CD4-positive, alpha-beta T cell treated with Interferon alpha-2 for 1 hour (primary cell): Measurements from ENCODE around the gene MRPS25.

Experiments used
- DNase-seq, 2 donors: peaks; one replicate each; pipeline ENCODE4 v3.0.0-alpha.2; 2020 to 2022

Gene MRPS25

DNA sequence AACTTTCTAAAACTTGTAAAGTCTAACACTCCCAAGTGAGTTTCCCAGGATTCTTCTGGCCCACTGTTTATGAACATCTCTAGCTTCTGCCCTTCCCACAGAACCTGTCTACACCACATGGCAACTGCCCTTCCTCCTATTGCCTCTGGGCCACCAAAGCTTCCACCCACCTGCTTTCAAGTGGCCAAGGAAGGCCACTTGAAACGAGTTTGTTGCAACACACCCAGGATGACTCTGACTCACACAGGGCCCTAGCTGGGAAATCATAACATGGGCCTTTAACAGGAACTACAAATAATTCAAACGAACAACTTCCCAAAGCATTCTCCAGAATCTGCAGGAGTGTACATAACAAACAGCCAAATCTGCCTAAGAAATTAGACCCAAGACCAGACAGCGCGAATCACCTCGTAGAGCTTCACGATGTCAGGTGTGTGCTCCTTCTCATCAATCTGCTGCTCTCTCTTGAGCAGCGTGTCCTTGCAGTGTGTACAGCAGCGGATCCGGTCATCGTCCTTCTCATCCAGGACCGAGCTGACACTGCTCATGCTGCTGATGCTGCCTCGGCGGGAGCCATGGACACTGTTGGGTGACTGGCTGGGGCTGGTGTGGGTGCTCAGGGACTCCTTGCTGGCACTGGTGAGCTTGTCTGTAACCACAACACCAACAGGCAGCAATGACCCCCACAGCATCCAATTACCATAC lies 17.0 kb upstream of the MRPS25 start:
- DNase-seq, result no peak

DNA sequence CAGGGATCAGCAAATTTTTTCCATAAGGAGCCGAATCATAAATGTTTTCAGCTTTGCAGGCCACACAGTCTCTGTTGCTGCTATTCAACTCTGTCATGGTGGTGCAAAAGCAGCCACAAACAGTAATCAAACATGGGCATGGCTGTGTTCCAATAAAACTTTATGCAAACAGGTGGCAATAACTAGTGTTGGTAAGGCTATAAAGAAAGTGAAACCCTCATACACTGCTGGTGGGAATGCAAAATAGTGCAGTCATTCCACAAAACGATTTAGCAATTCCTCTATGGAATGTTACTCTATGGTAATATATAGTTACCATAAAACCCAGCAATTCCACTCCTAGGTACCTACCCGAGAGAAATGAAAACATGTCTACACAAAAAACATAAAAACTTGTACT lies 14.0 kb upstream of the MRPS25 start:
- DNase-seq, result no peak

DNA sequence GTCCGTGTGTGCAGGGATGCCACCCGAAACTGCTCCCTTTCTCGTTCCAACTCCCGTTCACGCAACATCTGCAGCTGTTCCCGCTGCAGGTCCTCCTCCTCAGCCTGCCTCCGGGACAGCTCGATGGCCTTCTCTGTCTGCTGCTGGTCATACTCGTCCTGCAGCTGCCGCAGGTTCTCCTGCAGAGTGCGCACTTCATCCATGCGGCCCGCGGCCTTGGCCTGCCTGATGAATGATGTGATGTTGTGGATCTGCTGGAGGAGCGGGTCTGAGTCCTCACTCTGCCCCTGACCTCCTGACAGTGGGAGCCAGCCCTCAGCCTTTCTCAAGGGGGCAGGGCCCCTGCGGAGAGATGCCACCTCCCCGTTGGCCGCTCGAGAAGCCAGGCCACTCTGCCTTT lies 9.4 kb upstream of the MRPS25 start:
- DNase-seq, result no peak

DNA sequence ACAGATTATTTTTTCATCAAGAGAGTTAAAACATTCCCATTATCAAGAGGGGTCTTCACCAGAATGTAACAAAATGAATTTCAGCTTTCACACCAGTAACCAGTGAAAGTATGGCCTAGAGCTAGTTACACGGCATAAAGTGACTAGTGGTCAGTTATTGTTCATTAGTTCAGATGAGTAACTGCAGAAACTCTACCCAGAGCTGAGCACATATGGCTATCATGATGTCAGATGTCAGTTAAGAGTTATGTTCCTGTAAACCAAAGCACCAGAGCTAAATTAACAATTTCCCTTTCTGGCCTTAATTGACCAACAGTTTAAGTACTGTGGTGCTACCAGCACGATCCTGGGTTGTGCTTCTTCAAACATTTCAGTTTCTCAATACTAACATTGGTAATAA lies 6.6 kb upstream of the MRPS25 start:
- DNase-seq, result no peak

DNA sequence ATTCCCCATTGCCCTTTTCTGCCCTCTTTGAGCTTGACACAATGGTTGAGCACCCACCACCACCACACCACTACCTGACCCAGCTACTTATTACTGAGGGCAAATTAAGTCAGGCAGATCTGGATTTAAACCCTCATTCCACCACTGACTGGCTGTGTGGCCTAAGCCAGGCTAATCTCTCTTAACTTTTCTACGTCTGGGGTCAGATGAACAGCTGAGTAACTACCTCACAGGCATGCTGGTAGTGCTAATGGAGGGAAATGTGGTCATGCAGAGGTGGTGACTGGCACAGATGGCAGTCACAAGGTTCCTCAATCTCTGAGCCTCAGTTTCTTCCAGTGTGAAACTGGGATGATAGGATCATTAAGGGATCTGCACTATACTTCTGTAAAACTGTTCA lies 4.3 kb upstream of the MRPS25 start:
- DNase-seq, result no peak

DNA sequence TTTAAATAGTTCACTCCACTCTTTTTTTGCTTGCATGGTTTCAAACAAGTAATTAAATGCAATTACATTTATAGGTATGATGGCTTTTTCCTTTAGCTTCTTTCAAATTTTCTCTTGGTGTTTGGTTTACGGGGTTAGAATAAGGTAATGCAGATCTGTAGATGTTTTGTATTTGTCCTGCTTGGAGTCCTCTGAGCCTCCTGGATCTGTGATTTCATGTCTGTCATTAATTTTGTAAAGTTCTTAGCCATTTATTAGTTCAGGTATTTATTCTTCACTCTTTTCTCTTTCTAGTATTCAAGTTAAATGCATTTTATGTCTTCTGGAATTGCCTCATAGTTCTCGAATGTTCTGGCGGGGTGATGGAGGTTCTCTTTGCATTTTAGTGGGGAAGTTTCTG lies 1.4 kb upstream of the MRPS25 start:
- no peak for DNase-seq

DNA sequence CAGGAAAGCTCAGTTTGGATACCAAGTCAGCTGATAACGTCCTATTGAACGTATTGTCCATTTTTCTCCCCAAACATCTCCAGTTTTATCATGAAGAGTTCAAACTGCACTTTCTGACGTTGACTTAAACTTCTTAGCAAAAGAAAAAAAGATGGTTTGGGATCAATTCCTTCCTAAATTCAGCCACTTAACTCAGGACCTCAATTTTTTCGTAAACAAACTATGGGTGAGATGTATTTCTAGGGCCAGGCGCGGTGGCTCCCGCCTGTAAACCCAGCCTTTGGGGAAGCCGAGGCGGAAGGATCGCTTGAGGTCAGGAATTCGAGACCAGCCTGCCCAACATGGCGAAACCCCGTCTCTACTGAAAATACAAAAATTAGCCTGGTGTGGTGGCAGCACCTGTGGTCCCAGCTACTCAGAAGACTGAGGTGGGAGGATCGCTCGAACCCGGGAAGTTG lies 464 bp upstream of the MRPS25 start:
- no peak for DNase-seq

DNA sequence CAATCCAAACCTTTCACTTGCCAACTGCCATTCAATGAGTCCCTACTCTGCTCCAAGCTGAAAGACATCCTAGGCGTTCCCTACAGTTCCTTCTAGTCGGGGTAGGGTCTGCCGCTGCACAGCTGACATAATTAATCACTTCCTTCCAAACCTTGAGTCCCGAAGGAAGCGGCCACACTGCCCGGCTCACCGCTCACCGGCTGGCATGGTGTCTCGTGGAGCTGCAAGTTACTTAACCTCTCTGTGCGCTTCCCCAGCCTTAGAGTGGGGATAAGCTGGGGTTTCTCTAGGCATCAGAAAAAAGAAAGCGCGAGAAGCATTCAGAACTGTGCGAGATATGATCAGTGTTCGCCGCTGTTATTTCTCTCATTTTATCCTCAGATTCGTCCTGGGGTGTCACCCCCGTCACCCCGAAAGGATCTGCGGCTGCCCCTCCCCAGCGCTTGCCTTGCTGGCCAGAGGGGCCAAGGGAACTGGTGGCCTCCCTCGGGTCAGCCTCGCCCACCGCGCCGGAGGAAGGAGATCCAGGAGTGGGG lies 748 bp downstream of the MRPS25 start:
- no peak for DNase-seq

DNA sequence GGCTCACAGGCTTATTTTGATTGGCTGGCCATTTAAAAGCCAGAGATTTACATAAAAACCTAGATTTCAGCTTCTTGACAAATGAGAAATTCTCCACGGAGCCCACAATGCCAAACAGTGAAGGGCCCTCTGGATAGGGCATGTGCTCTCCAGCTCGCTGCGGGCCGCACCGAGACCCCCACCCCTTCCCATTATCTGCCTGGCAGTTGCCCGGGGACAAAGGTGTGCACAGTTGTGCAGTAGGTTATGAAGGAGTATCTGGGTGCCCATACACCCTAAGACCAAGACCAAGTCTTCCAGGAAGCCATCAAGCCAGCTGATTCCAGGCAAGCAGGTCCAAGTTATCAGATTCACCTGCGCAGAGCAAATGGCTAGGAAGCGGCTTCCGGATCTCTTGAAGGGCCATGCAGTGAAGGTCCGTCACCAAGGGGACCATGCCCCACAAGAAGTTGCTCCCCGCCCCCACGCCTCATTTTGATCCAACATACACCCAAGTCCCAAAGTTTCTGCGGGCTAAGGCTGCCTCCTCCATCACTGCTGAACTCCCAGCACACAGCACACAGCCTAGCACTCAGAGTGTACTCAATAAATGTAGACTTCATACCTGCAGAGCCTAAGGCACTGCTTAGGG lies 1.3 kb downstream of the MRPS25 start:
- no peak for DNase-seq

DNA sequence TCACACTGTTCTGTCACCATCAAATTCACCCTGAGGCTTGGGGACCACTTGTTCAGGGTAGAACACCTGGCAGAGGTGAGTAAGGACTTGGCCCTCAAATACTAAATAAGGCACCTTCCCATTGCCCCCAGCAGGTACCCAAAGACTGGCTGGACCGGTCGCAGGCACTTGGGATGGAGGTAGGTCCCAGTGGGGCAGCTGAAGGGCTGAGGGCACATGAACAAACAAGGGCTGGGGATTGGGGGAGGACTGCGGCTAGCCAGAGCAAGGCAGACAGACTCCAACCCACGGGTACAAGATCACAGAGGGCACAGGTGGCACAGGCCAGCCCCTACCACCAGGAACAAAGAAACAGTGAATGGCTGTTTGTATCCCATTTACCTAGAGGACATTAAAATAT lies 1.9 kb downstream of the MRPS25 start:
- DNase-seq, result no peak

DNA sequence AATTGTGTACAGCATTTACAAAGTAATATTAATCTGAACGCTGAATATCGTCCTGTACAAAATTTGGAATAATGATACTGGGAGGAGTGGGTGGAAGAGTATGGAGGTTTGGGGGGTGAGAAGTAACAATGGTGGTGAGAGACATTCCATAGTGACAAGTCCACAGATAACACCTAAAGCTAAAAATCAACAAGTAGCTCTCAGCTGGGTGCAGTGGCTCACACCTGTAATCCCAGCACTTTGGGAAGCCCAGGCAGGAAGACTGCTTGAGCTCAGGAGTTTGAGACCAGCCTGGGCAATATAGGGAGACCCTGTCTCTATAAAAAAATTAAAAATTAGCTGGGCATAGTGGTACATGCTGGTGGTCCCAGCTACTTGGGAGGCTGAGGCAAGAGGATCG lies 5.1 kb downstream of the MRPS25 start:
- DNase-seq, result no peak

DNA sequence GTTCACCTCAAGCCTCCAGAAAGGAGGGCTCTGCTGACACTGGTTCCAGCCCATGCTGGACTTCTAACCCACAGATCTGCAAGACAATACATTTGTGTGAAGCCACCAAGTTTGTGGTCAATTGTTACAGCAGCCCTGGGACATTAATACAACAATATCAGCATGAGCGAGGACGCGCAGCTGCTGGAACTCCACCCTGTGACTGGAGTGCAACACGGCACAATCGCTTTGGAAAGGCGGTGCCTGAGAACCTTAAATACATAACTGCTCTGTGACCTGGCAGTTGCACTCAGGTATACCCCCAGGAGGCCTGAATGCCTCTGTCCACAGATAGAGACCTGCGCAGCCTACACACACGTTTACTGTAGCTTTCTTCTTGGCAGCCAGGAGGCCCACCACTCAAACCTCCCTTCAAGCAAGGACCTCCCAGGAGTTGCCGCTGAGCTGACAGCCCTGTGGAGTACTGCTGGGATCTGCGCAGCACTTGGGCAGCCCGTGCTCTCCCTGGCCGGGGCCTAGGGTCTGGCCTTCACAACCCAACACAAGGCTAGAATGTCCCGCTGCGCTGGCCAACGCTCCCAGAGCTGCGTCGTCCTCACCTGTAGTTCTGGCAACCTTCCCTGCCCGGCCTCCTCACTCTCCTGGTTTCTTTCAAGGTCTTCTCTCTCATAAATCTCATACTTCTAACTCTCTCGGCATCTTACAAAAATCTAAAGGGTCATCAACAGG lies 8.3 kb downstream of the MRPS25 start:
- DNase-seq, result no peak

DNA sequence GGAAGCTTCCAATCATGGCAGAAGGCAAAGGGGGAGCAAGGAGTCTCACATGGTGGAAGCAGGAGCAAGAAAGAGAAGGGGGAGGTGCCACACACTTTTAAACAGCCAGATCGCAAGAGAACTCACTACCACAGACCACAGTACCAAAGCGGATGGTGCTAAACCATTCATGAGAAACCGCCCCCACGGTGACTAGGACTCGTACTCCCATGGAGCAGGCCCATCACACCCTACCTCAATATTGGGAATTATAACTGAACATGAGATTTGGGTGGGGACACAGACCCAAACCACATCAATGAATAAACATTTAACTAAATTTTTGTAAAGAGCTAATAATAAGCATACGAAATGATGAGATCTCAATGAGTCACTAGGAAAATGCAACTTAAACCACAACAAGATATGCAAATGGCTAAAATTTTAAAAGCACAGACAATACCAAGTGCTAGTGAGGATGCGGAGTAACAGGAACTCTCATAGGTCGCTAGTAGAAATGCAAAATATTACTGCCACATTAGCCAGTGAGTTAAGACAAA lies 10.0 kb downstream of the MRPS25 start:
- DNase-seq, result peak; percentile 17 to 49

DNA sequence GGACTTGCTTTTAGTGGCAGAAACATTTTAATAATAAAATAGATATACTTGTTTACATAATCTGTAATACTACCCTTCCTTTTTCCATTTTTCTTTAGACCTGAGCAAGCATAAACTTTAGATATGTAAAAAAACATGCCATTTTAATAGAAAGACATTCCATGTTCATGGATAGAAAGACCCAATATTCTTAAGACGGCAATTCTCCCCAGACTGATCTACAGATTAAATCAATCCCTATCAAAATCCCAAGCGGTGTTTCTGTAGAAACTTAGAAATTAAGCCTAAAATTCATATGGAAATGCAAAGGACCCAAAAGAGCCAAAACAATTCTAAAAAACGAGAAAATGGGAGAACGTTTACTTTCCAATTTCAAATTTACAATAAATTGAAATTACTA lies 11.6 kb downstream of the MRPS25 start:
- no peak for DNase-seq

DNA sequence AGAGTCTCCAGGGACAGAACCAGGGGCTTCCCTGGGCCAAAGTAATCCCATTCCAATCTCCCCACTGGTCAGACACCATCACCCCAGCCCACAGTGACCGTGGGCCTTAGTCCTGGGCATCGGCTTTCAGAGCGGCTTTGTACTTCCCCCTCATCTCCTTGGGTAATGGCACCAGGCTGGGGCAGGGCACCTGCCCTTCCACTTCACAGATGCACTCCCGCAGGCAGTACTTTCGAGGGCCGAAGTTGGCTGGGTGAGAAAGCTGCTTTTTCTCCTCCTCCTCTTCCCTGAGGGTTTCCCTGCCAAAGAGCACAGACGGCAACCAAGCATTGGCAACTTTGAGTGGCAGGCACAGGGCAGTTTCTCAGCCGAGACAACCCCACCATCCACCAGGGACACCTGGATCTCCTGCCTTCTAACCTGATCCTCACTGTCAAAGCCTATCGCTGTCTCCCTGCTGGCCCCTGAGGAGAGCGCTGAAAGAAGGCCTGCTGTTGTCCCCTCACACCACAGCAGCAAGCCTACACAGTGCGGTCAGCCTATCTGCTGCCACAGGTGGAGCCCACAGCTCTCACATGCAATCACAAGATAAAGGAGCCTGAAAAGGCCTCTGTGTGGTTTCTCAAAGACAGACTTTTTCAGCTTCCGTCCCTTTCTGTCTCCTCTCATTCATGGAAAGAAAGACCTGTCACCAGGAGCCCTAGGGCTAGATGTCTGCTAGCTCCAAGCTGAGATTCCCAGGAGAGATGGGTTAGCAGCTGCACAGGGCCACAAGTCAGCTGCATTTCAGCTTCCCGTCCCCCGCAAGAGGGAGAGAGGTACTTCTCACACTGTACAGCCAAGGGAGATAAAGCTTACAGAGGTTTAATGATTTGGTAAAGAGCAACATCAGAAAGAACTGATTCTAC lies 12.5 kb downstream of the MRPS25 start:
- DNase-seq, result no peak

DNA sequence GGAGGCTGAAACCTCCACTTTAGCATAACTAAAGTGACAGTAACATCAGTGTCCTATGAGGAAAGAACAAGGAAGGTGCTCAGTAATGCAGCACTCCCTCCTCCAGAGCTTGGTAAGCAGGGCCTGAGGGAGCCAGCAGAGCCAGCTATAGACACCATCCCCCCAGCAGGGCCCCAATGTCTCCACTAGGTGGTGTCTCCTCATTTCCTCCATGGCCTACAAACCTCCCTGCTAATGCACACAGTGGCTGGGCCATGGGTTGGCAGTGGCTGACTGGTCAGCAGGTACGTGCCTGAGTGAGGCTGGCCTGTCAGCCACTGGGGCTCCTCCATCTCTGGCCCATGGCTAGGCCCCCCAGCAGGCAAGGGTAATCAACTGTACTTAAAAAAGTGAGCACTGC lies 13.6 kb downstream of the MRPS25 start:
- peak in 1 of 2 donors; percentile 45 for DNase-seq

DNA sequence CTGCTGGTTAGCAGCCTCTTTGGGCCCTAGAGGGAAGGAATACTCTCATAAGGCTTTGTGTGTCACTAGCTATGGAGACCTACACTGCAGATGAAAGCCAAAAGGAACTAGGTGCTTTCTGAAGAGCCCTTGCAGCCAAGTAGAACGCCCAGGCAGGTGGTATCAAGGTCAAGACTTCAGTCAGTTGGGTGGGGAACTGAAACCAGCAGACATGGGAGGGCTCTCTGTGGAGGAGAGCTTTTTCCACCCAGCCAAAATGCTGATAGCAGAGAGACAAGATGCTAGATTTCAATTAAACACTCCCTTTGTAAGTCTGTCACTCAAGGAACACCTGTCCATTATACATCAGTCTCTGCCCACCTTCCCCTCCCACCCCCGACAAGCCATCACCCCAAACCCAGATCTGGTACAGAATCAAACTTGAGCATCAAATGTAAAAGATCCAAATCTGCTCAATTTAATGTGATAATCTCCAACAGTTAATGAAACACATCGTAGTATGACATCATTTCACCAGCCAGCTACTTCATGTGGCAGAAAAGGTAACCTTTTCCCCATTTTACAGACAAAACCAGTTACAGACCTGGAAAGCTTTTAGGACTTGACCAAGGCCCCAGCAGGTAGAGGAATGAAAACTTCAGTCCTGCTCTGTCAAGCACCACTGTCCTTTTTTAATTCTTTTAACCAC lies 14.6 kb downstream of the MRPS25 start:
- DNase-seq, result peak in 1 of 2 donors; percentile 46

DNA sequence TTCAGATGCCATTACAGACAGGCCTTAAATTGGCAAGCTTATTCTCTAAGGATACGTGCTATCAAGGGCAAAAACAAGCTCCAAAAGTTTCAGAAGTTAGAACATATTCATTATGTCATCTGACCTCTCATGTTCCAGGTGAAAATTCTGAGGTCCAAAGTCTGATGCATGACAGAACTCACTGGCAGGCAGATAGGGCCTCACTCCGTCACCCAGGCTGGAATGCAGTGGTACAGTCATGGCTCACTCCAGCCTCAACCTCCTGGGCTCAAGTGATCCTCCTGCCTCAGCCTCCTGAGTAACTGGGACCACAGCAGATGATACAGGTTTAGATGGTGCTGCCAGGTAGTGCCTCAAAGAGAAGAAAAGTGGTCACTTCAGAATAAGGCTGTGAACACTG lies 15.5 kb downstream of the MRPS25 start:
- DNase-seq, result no peak

DNA sequence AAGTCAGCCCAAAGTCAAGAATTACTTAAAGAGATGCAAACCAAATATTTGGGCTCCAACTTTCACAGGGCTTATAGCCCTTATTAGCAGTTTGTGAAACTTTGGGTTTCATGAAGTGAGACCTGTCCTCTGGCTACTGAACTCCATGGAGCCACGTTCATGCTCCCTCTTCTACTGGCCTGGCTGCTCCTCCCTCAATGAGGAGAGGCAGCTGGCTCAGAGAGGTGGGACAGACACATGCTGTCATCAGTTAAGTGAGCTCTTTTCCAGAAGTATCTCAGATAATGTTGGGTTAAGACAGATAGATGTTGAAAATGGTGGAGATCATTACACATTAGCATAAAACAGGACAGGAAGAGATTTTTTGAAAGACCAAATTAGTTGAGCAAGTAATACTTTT lies 19.4 kb downstream of the MRPS25 start:
- DNase-seq, result no peak

DNA sequence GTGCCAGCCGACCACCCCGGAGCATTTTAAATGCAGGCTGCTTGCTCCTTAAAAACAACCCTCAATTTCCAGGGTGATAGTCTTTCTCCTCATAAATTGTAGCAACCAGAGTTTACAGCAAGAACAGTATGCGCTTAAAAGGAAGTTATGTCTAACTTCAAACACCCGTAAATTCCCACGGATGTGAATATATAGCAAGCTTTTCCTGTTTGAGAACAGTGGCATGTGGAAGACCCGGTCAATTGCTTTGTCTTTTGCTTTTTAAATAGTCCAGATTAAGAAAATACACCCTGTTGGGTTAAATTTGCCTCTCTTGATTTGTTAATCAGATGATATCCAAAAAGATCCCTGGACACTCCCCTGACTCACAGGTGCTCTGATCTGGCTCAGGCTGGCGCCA lies 20.8 kb downstream of the MRPS25 start:
- no peak for DNase-seq

DNA sequence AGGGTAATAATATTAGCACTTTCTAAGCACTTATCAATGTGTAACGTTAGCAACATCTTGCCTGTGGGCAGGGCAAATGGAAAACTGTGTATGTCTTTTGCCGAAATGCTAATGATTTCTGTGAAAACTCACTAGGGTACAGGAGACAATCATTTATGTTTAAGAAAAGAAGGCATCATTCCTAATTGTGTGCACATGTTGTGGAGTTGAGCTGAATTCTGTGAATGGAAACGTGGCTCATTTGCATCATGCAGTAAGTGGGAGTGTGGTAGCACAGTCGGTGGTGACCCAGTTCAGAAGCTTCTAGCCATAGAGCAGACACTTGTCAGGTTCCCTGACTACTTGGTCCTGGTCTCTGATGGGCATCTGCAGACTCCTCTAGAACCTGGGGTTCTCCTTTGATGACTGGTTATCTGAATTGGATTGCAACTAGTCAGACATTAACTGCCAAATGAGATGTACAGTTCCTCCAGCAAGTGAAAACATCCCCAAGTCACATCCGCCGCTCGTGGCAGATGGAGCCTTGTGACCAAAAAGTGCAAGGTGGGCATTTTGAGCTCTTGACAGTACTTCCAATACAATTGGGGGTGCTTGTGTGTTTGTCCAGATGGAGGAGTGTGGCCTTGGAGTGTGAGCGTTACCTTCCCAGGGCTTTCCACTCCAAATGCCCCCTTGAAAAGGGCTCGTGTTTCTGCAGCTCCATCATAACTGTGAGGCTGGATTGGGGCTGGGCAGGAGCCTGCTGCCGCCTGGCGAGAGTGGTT lies 21.5 kb downstream of the MRPS25 start:
- DNase-seq, result no peak
